HG02678 (cell line): ENCODE measurements around the gene CCDC138.
"Not testable (repeated sequence)": the region's sequence is repeated elsewhere in the genome, so short reads cannot be mapped to it uniquely, and the experiment has no call there.

Experiments
- ATAC-seq: cut with Tn5 transposase; IDR thresholded peaks from one replicate; pipeline ENCODE4 v1.9.1; 2021; ENCODE audit warnings: mild to moderate bottlenecking, moderate library complexity; ENCODE audit not compliant: unreplicated experiment

Gene CCDC138

GRCh38 chr2:108786354-108787215 is at the start of gene CCDC138:
TSS of gene CCDC138 (plus strand) at chr2:108786771. CDS start at chr2:108786823, 52 bp downstream.
- ATAC-seq = peak; percentile 96

DNA sequence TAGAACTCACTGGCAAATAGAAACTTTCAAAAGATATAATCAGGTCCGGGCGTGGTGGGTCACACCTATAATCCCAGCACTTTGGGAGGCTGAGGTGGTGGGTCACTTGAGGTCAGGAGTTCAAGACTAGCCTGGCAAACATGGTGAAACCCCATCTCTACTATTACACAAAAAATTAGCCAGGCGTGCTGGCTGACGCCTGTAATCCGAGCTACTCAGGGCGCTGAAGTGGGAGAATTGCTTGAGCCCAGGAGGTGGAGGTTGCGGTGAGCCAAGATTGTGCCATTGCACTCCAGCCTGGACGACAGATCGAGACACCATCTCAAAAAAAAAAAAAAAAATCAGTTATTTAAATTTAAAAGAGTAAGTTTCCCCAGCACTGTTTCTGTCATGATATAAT is 28.6 kb upstream of the CCDC138 start:
- not testable (repeated sequence) for ATAC-seq

DNA sequence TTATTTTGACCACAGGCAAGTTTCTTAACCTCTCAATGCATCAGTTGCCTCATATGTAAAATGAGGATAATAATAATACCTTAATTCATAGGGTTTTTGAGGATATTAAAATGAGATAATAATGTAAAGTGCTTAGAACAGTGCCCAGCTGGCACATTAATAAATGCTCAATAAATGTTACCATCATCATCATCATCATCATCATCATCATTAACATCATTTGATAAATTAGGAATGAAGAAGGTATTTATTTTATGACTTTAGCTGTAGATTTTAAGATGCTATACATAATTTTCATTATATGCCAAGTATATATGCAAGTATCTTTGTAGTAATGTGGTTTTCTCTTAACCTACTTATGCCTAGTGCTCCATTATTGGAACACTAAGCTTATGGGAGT is 24.0 kb upstream of the CCDC138 start:
- ATAC-seq = not testable (repeated sequence)

DNA sequence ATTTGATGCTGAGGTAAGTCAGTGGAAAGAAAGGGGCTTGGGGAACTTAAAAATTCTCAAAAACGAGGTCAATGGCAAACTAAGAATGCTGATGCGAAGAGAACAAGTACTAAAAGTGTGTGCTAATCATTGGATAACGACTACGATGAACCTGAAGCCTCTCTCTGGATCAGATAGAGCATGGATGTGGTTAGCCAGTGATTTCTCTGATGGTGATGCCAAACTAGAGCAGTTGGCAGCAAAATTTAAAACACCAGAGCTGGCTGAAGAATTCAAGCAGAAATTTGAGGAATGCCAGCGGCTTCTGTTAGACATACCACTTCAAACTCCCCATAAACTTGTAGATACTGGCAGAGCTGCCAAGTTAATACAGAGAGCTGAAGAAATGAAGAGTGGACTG is 19.9 kb upstream of the CCDC138 start:
- not testable (repeated sequence) for ATAC-seq

DNA sequence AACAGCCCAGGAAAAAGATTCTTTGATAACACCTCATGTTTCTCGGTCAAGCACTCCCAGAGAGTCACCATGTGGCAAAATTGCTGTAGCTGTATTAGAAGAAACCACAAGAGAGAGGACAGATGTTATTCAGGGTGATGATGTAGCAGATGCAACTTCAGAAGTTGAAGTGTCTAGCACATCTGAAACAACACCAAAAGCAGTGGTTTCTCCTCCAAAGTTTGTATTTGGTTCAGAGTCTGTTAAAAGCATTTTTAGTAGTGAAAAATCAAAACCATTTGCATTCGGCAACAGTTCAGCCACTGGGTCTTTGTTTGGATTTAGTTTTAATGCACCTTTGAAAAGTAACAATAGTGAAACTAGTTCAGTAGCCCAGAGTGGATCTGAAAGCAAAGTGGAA is 18.7 kb upstream of the CCDC138 start:
- not testable (repeated sequence) for ATAC-seq

DNA sequence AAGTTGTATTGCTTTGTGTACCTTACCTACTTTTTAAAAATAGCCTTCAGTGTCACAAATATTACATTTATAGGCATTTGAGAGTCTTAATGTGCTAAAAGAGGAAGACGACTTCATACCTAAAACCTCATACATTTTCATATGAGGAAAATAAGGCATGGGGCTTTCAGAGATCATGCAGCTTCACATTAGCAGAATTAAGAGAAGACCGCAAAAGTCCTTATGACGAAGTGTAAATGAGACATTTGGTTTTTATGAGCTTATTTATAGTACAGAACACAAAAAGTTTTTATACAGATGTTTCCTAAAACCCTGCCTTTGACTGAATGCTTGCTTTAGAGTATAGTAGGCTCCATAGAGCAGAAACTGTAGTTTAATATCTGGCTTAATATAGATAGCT is 10.1 kb upstream of the CCDC138 start:
- ATAC-seq = peak; percentile 74

DNA sequence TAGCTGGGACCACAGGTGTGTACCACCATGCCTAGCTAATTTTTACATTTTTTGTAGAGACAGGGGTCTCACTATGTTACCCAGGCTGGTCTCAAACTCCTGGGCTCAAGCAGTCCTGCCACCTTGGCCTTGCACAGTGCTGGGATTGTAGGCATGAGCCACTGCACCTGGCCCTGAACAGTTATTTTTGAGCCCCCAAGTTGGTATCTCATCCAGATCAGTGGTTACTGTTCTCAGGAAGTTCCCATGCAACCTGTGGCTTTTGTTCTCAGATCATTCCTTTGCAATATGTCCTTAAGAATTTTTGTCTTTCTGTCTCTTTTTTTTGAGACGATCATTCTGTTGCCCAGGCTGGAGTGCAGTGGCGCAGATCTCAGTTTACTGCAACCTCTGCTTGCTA is 7.7 kb upstream of the CCDC138 start:
- ATAC-seq = no peak

- ATAC-seq = no peak
These were observed 590 bp upstream of the CCDC138 start for GRCh38 chr2:108786008-108786353.

DNA sequence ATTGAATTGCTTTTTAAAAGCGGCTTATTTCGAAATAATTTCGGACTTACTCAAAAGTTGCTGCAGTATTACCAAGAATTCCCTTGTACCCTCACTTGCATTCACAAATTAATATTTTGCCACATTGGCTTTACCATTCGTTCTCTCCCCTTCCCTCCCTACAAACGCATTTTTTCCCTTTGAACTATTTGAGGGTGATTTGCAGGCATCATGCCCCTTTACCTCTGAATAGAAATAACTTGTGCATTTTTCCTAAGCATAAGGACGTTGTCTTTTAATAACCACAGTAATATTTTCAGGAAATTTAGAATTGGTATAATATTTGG is 608 bp downstream of the CCDC138 start:
- ATAC-seq = no peak

- ATAC-seq = no peak
These were observed 16.6 kb downstream of the CCDC138 start for GRCh38 chr2:108803045-108803736.

- no peak for ATAC-seq
These were observed 18.5 kb downstream of the CCDC138 start for GRCh38 chr2:108805032-108805431.

- no peak for ATAC-seq
These were observed 19.2 kb downstream of the CCDC138 start for GRCh38 chr2:108805782-108806181.

DNA sequence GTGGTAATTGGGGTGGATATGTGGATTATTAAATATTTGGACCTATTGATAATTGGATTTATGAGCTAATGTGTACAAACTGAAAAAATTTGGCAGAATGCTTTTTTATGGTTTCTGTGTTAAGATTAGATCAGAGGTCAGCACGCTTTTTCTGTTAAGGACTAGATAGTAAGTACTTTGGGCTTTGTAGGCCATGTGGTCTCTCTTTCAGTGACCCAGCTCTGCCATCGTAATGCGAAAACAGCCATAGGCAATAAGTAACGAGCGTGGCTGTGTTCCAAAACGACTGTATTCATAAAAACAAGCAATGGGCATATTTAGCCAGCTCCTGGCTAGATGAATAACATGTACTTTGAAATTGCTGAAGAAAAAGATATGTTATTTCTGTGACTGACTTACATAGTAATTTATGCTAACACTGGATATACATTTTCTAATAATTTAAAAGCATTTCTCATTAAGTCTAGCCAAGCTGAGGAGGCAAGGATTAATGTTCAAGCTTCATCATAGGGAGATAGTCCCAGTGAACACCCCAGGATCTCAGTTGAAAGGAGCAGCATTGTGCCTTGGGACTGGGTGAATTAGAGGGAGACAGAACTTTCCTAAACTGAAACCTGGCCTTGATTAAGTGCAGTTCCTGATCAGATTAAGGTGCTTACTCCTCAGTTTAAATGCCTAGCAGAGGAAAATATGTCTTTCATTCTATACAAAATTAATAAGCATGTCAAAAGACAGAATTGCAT is 20.0 kb downstream of the CCDC138 start:
- no peak for ATAC-seq

DNA sequence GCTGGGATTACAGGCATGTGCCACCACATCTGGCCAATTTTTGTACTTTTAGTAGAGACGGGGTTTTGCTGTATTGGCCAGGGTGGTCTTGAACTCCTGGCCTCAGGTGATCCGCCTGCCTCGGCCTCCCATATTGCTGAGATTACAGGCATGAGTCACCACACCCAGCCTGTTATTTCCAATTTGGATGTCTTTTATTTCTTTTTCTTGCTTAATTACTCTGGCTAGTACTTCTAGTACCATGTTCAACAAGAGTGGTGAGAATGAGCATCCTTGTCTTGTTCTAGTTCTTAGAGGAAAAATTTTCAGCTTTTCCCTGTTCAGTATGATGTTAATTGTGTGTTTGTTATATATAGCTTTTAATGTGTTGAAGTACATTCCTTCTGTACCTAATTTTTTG is 23.4 kb downstream of the CCDC138 start:
- ATAC-seq = no peak

- no peak for ATAC-seq
These were observed 24.7 kb downstream of the CCDC138 start for GRCh38 chr2:108810993-108811957.

- ATAC-seq = no peak
These were observed 27.2 kb downstream of the CCDC138 start for GRCh38 chr2:108813732-108814131.

DNA sequence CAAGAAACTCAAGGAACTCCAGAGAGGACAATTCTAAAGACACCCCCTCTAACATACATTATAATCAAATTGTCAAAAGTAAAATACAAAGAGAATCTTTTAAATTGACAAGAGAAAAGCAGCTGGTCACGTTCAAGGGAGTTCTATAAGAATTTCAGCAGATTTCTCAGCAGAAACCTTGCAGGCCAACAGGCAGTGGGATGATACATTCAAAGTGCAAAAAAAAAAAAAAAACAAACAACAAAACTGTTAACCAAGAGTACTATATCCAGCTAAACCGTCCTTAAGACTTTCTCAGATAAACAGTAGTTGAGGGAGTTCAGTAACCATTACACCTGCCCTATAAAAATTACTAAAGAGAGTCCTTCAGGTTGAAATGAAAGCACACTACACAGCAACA is 33.9 kb downstream of the CCDC138 start:
- ATAC-seq = no peak

DNA sequence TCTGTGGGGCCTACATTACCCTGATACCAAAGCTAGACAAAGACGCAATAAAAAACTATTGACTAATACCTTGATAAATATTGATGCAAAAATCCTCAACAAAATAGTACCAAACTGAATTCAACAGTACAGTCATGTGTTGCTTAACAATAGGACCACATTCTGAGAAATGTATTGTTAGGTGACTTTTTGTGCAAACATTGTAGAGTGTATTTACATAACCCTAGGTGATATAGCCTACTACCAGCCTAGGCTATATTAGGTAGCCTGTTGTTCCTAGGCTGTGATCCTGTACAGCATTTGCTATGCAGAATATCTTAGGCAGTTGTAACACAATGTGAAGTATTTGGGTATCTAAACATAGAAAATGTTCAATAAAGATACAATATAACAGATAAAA is 36.7 kb downstream of the CCDC138 start:
- ATAC-seq = no peak

GRCh38 chr2:108824316-108825070 is 37.9 kb downstream of the CCDC138 start:
- no peak for ATAC-seq

- no peak for ATAC-seq
These were observed 38.7 kb downstream of the CCDC138 start for GRCh38 chr2:108825254-108825653.
